ENCODE results near the gene RSPH1.
A peak's percentile ranks its signal among the peaks of the same experiment; 100 is the strongest.

The RSPH1 gene

DNA sequence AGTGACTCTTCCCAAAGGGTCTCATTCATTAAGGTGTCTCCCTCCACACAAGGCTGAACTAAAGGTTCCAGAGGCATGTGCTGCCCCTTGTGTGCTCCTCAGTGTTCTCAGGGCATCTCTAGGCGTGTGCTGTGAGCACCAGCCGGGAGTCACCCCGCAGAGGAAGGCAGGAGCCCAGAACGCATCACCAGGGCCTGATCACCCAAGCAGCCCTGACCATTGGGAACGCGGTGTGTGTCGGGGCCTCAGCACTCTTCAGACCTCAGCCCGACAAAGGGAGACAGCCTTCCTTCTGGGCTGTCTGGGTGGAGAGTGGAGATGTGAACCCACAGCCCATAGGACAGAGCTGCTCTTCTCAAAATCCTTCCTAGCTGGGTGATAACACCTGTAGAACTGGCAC lies 26.7 kb upstream of the RSPH1 start:
- H3K4me3 ChIP-seq (ENCODE audit: low read depth, low read length) = no peak overlapping the region
- in situ Hi-C loops (cut with HindIII; ENCODE audit: low sequenced_read_pairs) = no loop called here
- TF ChIP-seq, protein P1, sequence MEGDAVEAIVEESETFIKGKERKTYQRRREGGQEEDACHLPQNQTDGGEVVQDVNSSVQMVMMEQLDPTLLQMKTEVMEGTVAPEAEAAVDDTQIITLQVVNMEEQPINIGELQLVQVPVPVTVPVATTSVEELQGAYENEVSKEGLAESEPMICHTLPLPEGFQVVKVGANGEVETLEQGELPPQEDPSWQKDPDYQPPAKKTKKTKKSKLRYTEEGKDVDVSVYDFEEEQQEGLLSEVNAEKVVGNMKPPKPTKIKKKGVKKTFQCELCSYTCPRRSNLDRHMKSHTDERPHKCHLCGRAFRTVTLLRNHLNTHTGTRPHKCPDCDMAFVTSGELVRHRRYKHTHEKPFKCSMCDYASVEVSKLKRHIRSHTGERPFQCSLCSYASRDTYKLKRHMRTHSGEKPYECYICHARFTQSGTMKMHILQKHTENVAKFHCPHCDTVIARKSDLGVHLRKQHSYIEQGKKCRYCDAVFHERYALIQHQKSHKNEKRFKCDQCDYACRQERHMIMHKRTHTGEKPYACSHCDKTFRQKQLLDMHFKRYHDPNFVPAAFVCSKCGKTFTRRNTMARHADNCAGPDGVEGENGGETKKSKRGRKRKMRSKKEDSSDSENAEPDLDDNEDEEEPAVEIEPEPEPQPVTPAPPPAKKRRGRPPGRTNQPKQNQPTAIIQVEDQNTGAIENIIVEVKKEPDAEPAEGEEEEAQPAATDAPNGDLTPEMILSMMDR (IDR thresholded peaks at IDR 0.05; ENCODE audit: low read depth, low read length) = no peak
- DNase-seq (ENCODE audit: low read depth, low spot score) = no peak

DNA sequence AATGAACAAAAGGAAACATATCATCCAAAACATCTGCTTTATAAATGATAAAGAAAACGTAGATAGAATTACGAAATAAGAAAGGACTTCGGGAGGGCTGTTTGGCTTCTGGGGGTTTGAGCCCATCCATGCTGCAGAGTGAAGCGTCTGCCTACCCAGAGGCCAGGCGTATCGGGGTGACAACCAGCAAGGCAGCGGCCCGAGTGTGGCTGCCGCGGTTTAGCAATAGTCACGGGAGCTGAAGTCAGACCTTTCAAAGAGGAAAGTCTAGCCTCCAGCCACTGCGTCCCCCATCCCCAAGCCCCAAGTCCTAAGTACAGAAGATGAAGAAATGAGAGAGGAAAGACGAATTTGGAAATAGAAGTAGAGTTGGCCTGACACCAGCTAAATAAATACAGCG lies 26.2 kb upstream of the RSPH1 start:
- in situ Hi-C loops (cut with HindIII; ENCODE audit: low sequenced_read_pairs) = no loop called here
- TF ChIP-seq, protein P1 (IDR thresholded peaks at IDR 0.05; ENCODE audit: low read depth, low read length) = no peak
- no peak for DNase-seq (ENCODE audit: low read depth, low spot score)
- H3K4me3 ChIP-seq (ENCODE audit: low read depth, low read length) = no peak overlapping the region

DNA sequence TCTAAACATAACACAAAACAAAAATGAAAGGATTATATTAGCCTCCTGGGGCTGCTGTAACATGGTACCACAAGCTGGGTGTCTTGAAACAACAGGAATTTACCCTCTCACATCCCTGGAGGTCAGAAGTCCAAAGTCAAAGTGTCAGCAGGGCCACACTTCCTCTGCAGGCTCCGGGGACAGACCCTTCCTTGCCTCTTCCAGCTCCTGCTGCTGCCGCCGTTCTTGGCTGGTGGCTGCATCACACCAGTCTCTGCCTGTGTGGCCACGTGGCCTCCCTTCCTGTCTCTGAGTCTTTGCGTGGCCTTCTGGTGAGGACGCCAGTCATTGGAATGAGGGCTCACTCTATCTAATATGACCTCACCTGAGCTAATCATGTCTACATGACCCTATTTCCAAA lies 25.8 kb upstream of the RSPH1 start:
- DNase-seq (ENCODE audit: low read depth, low spot score) = no peak
- in situ Hi-C loops (cut with HindIII; ENCODE audit: low sequenced_read_pairs) = no loop called here

DNA sequence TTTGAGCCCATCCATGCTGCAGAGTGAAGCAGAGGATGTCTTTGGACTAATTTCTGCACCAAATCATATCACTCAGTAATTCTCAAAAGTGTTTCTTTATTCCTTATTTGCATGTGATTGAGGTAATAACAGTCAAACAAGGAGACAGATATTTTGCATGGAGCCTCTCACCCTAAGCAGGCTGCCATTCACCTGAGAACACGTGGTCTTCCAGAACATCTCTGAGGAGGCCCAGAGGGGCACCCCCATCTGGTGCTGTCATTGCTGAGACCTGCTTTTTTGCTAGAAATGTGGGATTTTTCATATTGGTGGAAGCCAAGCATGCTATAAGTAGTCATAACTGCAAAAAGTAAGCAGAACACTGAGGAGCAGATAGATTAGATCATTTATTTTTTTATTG lies 25.4 kb upstream of the RSPH1 start:
- H3K4me3 ChIP-seq (ENCODE audit: low read depth, low read length) = no peak overlapping the region
- TF ChIP-seq, protein P1 (IDR thresholded peaks at IDR 0.05; ENCODE audit: low read depth, low read length) = no peak
- in situ Hi-C loops (cut with HindIII; ENCODE audit: low sequenced_read_pairs) = no loop called here
- no peak for DNase-seq (ENCODE audit: low read depth, low spot score)

More for the DNA sequence above, 25.8 kb upstream of the RSPH1 start:
- H3K4me3 ChIP-seq (ENCODE audit: low read depth, low read length) = no peak overlapping the region
- TF ChIP-seq, protein P1 (IDR thresholded peaks at IDR 0.05; ENCODE audit: low read depth, low read length) = no peak

DNA sequence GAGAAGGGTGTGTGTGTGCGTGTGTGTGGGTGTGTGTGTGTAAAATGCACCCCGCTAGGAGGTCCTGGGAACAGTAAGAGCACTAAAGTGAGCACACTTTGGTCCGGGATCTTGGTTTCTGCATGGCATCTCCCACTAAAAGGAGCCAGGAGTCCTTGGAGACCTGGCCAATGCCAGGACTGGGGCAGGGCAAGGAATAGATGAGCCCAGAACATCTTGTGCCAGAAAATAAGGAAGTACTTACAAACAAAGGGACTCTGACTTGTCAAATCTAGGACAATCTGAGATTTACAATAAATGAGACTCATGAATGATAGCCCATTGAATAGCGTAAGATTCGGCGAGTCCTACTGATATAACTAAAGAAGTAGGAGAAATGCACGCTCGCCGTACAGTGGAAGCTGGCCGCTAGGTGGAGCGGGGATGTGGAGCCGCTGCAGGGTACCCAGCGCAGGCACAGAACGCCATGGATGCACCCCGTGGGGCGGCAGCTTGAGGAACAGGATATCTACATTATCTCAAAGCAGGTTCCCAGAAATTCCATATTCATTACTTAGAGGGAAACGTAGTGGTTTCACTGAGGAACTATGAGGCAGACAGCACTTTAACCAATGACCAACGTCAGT lies 24.7 kb upstream of the RSPH1 start:
- TF ChIP-seq, protein P1 (IDR thresholded peaks at IDR 0.05; ENCODE audit: low read depth, low read length) = peak; percentile 66
- no peak overlapping the region for H3K4me3 ChIP-seq (ENCODE audit: low read depth, low read length)
- DNase-seq (ENCODE audit: low read depth, low spot score) = no peak
- in situ Hi-C loops (cut with HindIII; ENCODE audit: low sequenced_read_pairs) = no loop called here

DNA sequence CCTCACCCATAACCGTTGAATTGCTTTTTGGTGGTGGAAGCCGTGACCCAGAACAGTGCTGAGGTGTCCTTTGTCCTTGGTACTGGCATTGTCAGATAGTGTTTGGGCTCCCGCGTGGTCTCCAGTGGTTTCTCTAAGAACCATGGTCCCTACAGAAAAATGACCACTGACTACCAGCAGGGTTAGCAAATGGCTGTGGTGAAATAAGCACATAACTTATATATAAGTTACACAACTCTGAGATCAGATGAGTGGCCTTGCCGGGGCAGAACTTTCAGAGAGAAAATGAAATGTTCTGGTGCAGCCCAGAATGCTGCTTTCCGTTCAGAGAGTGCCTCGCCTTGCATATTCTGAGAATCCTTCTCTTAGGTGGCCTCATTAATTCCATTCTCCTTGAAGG lies 22.6 kb upstream of the RSPH1 start:
- TF ChIP-seq, protein P1 (IDR thresholded peaks at IDR 0.05; ENCODE audit: low read depth, low read length) = no peak
- no peak for DNase-seq (ENCODE audit: low read depth, low spot score)
- H3K4me3 ChIP-seq (ENCODE audit: low read depth, low read length) = no peak overlapping the region
- in situ Hi-C loops (cut with HindIII; ENCODE audit: low sequenced_read_pairs) = no loop called here

Measured in astrocyte of the spinal cord (primary cell).